Measurements from ENCODE around the gene RPS3A. TPM values are rescaled to one million over a fixed set of nuclear protein-coding genes. Genes with fewer than 3 reads are reported as not detected.
A peak's percentile ranks its signal among the peaks of the same experiment; 100 is the strongest.
"Not testable (repeated sequence)": the region's sequence is repeated elsewhere in the genome, so short reads cannot be mapped to it uniquely, and the experiment has no call there.

The RPS3A gene
- polyA plus RNA-seq, 6 donors from 2014 or later: 2,210 to 4,498 (median 3,125) TPM

GRCh38 chr4:151136048-151136447, 36.6 kb downstream of the RPS3A start:
- not testable (repeated sequence) for ATAC-seq (ENCODE audit: low read depth in 2 of 2); H3K27ac Mint-ChIP-seq; H3K4me1 Mint-ChIP-seq; H3K36me3 Mint-ChIP-seq; H3K27me3 Mint-ChIP-seq; H3K4me3 Mint-ChIP-seq; H3K9me3 Mint-ChIP-seq; DNase-seq

GRCh38 chr4:151139814-151140213, 40.4 kb downstream of the RPS3A start:
- Mint-ChIP-seq H3K4me1 (no peaks in the 10 kb centered on the region), H3K27ac (no peak overlapping the region), H3K4me3 (no peak overlapping the region), H3K27me3 (no peaks in the 10 kb centered on the region), H3K36me3 (no peaks in the 10 kb centered on the region), H3K9me3 (no peaks in the 10 kb centered on the region)
- ATAC-seq (ENCODE audit: low read depth in 2 of 2): no peak
- DNase-seq: no peak

- Mint-ChIP-seq H3K4me3 (no peak overlapping the region), H3K27ac (no peak overlapping the region), H3K9me3 (no peaks in the 10 kb centered on the region), H3K4me1 (no peaks in the 10 kb centered on the region), H3K27me3 (no peaks in the 10 kb centered on the region), H3K36me3 (no peaks in the 10 kb centered on the region)
- DNase-seq (no peak), ATAC-seq (ENCODE audit: low read depth in 2 of 2) (no peak)
Measured at GRCh38 chr4:151142758-151143157, 43.3 kb downstream of the RPS3A start.

- no peaks in the 10 kb centered on the region for H3K36me3 Mint-ChIP-seq
- no peaks in the 10 kb centered on the region for H3K9me3 Mint-ChIP-seq
- H3K4me3 Mint-ChIP-seq: no peak overlapping the region
- ATAC-seq (ENCODE audit: low read depth in 2 of 2) (no peak), DNase-seq (no peak)
- H3K27me3 Mint-ChIP-seq: no peaks in the 10 kb centered on the region
- H3K4me1 Mint-ChIP-seq: no peaks in the 10 kb centered on the region
- H3K27ac Mint-ChIP-seq: no peak overlapping the region
Measured at GRCh38 chr4:151143162-151143561, 43.7 kb downstream of the RPS3A start.

- H3K4me1 Mint-ChIP-seq: no peaks in the 10 kb centered on the region
- no peaks in the 10 kb centered on the region for H3K36me3 Mint-ChIP-seq
- ATAC-seq (ENCODE audit: low read depth in 2 of 2) (no peak), DNase-seq (no peak)
- no peaks in the 10 kb centered on the region for H3K27me3 Mint-ChIP-seq
- H3K4me3 Mint-ChIP-seq: no peak overlapping the region
- no peaks in the 10 kb centered on the region for H3K9me3 Mint-ChIP-seq
- H3K27ac Mint-ChIP-seq: no peak overlapping the region
Measured at GRCh38 chr4:151143811-151144210, 44.4 kb downstream of the RPS3A start.

GRCh38 chr4:151144329-151145072, 45.1 kb downstream of the RPS3A start:
- Mint-ChIP-seq H3K27me3 (no peaks in the 10 kb centered on the region), H3K4me1 (no peaks in the 10 kb centered on the region), H3K4me3 (no peak overlapping the region), H3K9me3 (no peaks in the 10 kb centered on the region), H3K27ac (no peak overlapping the region), H3K36me3 (no peaks in the 10 kb centered on the region)
- ATAC-seq (ENCODE audit: low read depth in 2 of 2) (no peak), DNase-seq (no peak)

GRCh38 chr4:151147000-151147399, 47.6 kb downstream of the RPS3A start:
- Mint-ChIP-seq H3K36me3 (no peaks in the 10 kb centered on the region), H3K9me3 (no peaks in the 10 kb centered on the region), H3K27ac (peak overlapping the region in 1 of 6 donors; percentile 35)

GRCh38 chr4:151148261-151148660, 48.8 kb downstream of the RPS3A start:
- Mint-ChIP-seq H3K4me3 (no peak overlapping the region), H3K36me3 (no peaks in the 10 kb centered on the region), H3K4me1 (no peaks in the 10 kb centered on the region), H3K27me3 (no peaks in the 10 kb centered on the region), H3K9me3 (no peaks in the 10 kb centered on the region), H3K27ac (no peak overlapping the region)
- no peak for ATAC-seq (ENCODE audit: low read depth in 2 of 2)
- DNase-seq: no peak

More at GRCh38 chr4:151147000-151147399, 47.6 kb downstream of the RPS3A start:
- H3K27me3 Mint-ChIP-seq: no peaks in the 10 kb centered on the region
- H3K4me3 Mint-ChIP-seq: no peak overlapping the region
- ATAC-seq (ENCODE audit: low read depth in 2 of 2): no peak
- no peak for DNase-seq
- H3K4me1 Mint-ChIP-seq: no peaks in the 10 kb centered on the region

GRCh38 chr4:151150821-151151580, 51.6 kb downstream of the RPS3A start:
- H3K27me3 Mint-ChIP-seq: no peaks in the 10 kb centered on the region
- no peaks in the 10 kb centered on the region for H3K36me3 Mint-ChIP-seq
- no peak overlapping the region for H3K27ac Mint-ChIP-seq

GRCh38 chr4:151152028-151152427, 52.6 kb downstream of the RPS3A start:
- Mint-ChIP-seq H3K27ac (no peak overlapping the region), H3K27me3 (peaks cover 0 to 5% (median 0%) of the 10 kb centered on the region in 3 donors), H3K9me3 (peaks cover 0 to 8% (median 0%) of the 10 kb centered on the region in 7 donors), H3K4me1 (peaks cover 0 to 2% (median 0%) of the 10 kb centered on the region in 3 donors), H3K36me3 (no peaks in the 10 kb centered on the region), H3K4me3 (no peak overlapping the region)
- no peak for ATAC-seq (ENCODE audit: low read depth in 2 of 2)
- DNase-seq: no peak

More at GRCh38 chr4:151150821-151151580, 51.6 kb downstream of the RPS3A start:
- ATAC-seq (ENCODE audit: low read depth in 2 of 2): no peak
- Mint-ChIP-seq H3K4me3 (no peak overlapping the region), H3K9me3 (no peaks in the 10 kb centered on the region), H3K4me1 (peaks cover 0 to 2% (median 0%) of the 10 kb centered on the region in 3 donors)
- no peak for DNase-seq

GRCh38 chr4:151153585-151153984, 54.2 kb downstream of the RPS3A start:
- DNase-seq: no peak
- peaks cover 0 to 11% (median 0%) of the 10 kb centered on the region in 3 donors for H3K27me3 Mint-ChIP-seq
- peaks cover 0 to 2% (median 0%) of the 10 kb centered on the region in 3 donors for H3K4me1 Mint-ChIP-seq
- H3K4me3 Mint-ChIP-seq: no peak overlapping the region
- ATAC-seq (ENCODE audit: low read depth in 2 of 2): no peak
- H3K27ac Mint-ChIP-seq: no peak overlapping the region
- peaks cover 0 to 15% (median 5%) of the 10 kb centered on the region in 7 donors for H3K9me3 Mint-ChIP-seq
- H3K36me3 Mint-ChIP-seq: no peaks in the 10 kb centered on the region

All from naive B cell (primary cell).